ENCODE results near the gene YWHAG.
"Not testable (repeated sequence)": the region's sequence is repeated elsewhere in the genome, so short reads cannot be mapped to it uniquely, and the experiment has no call there.

YWHAG gene

DNA sequence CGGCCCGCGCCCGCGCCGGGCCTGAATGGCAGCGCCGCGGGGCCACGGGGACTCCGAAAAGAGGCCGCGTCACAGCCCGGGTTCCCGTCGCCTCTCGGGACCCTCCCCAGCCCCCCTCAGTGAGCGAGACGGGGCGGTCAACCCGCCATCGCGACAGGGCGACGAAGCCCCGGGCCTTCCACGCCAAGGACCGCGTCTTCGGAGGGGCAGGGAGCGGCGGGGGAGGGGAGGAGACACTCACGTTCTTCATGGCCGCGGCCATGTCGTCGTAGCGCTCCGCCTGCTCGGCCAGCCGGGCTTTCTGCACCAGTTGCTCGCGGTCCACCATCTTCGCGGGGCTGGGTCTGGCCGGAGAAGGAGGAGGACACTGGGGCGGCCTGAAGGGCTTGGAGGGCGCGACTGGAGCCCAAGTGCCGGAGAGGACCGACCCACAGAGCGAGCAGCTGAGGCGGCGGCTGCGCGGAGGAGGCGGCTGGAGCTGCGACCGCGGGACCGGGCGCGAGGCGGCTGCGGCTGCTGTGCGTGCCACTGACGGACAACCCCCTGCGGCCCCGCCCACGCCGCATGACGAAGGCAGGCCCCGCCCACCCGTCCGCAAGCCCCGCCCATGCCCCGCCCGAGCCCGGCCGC is at the start of gene YWHAG:
Gene YWHAG (minus strand): TSS at position 511 of the 630 bp plus-strand sequence. CDS start 183 bp downstream, at position 328.
- DNase-seq (ENCODE audit: low read depth): peak; percentile 77

DNA sequence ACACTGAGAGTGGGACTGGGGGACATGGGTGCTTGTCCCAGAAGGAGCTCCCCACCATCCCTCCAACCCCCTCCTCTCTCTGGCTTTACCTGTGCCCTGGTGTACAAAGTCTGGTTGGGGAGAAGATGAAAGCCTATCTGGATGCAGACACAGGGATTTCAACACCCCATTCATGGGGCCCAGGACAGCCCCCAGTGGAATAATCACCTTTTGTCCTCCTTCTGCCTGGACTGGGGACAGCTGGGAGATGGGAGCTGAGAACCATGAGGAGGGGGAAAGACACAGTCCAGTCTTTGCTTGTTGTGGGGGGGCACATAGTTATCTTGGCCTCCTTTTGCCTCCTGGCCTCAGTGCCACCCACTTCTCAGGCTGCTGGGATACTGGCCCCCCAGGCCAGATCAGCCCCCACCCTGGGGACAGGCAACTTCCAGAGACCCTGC is 49.4 kb upstream of the YWHAG start:
- DNase-seq (ENCODE audit: low read depth): no peak

DNA sequence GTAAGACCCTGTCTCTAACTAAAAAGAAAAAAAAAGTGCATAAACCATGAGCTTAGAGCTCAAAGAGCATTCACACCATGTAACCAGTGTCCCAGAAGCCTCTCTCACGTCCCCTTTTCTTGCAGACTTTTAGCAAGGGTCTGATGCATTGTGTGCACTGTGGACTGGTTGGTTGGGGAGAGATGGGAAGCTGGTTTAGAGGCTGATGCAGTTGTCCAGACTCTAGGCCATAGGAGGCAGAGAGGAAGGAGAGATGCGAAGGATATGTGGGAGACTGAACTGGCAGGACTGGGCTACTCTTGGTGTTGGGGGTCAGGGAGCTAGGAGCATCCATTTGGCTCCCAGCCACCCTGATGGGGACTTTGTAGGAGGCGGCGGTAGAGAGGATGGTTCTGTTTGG is 48.9 kb upstream of the YWHAG start:
- DNase-seq (ENCODE audit: low read depth): no peak

DNA sequence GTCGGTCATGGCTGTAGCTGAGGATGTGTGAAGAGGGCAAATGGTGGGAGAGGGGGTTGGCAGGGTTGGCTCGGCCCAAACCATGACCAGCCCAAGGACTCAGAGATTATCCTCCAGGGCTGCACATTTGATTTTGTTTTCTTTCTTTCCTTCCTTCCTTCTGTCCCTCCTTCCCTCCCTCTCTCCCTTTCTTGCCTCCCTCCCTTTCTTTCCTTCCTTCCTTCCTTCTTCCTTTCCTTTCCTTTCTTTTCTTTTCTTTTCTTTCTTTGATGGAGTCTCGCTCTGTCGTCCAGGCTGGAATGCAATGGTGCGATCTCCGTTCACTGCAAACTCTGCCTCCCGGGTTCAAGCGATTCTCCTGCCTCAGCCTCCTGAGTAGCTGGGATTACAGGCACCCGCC is 46.9 kb upstream of the YWHAG start:
- no peak for DNase-seq (ENCODE audit: low read depth)

DNA sequence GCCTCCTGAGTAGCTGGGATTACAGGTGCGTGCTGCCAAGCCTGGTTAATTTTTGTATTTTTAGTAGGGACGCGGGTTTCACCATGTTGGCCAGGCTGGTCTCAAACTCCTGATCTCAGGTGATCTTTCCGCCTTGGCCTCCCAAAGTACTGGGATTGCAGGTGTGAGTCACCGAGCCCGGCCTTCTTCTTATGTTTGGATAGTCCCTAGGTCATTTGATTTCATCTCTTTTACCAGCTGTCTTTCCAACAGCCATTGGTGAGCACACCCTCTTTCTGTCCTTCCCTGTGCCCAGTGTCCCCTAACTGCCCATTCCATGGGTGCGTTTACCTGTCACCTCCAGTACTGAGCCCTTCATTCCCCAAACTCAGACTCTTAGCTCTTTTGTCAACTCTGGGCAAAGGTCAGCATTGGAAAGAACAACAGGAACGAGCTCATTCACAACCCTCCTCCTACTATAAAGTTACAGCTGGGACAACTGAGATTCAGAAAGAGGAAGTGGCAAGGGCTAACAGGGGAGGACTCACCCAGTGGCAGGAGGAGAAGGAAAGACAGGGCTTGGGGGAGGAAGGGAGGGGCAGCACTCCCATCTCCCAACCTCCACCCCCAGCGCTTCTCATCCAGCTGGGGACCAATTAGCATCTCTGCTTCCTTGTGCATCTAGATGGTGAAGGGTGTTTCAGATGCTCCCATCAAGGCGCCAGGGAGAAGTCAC is 45.1 kb upstream of the YWHAG start:
- DNase-seq (ENCODE audit: low read depth): no peak

DNA sequence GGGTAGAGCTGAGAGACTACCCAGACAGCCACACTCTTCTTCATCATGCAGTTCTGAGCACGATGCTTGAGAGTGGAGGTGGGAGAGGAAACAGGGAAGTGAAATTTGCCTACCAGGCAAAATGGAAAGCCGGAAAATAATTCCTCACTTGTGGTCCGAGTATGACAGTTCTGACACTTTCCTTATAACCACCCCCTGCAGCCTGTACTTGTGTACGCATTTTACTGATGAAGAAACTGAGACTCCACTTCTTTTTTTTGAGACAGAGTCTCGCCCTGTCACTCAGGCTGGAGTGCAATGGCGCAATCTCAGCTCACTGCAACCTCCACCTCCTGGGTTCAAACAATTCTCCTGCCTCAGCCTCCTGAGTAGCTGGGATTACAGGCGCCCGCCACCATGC is 44.3 kb upstream of the YWHAG start:
- not testable (repeated sequence) for DNase-seq (ENCODE audit: low read depth)

DNA sequence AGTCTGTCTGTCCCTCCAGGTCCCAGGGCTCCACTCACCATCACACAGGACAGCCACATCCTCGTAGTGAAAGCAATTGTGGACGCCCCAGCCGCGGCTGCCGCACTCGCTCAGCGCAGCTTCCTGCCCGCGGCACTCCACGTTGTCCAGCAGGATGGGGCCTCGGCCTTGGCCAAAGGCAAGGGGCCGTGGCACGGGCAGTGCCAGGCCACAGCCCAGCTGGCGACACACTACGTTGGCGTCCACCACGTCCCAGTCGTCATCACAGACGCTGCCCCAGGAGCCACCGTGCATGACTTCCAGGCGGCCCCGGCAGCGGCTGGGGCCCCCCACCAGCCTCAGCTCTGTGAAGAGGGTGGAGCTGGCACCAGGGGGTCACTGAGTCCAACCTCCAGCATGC is 41.5 kb upstream of the YWHAG start:
- DNase-seq (ENCODE audit: low read depth): no peak

DNA sequence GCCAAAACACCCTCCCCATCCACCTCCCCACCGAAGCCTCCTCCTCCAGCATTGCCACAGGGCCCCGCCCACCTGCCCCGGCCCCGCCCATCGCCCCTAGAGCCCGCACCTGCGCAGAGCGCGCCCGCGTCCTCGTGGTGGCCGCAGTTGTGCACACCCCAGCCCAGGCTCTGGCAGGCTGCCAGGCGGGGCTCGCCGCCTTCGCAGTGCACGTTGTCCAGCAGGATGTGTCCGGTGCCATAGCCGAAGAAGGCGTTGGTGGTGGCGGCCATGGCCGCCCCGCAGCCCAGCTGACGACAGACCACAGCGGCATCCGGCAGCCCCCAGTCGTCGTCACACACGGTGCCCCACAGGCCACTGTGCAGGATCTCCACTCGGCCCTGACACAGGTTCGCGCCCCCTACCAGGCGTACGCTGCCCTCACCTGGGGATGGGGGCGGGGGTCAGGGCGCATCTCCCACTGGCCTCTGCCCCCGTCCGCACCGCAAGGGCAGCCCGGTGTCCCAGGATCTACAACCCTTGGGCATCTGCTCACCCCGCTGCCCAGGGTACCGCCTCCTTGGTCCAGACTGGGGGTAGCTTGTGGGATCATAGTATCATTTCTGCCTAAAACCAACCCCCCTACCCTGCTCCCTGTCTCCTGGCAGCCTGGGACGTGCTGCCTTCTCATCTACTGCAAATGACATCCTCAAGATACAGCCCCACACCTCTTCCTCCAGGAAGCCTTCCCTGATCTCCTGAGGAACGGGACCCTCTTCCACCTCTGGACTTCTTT is 38.8 kb upstream of the YWHAG start:
- DNase-seq (ENCODE audit: low read depth): peak; percentile 66

DNA sequence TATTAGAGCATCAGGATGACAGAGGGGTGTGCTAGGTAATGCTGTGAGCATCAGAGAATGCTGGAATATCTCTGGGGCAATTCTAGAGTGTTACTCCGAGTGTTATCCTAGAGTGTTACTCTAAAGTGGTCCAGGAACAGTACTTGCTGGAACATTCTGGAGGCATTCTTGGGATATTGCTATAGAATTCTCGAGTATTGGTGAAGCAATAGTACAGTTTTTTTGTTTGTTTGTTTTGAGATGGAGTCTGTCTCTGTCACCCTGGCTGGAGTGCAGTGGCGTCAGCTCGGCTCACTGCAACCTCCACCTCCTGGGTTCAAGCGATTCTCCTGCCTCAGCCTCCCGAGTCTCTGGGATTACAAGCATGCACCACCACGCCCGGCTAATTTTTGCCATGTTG is 38.1 kb upstream of the YWHAG start:
- DNase-seq (ENCODE audit: low read depth): no peak

DNA sequence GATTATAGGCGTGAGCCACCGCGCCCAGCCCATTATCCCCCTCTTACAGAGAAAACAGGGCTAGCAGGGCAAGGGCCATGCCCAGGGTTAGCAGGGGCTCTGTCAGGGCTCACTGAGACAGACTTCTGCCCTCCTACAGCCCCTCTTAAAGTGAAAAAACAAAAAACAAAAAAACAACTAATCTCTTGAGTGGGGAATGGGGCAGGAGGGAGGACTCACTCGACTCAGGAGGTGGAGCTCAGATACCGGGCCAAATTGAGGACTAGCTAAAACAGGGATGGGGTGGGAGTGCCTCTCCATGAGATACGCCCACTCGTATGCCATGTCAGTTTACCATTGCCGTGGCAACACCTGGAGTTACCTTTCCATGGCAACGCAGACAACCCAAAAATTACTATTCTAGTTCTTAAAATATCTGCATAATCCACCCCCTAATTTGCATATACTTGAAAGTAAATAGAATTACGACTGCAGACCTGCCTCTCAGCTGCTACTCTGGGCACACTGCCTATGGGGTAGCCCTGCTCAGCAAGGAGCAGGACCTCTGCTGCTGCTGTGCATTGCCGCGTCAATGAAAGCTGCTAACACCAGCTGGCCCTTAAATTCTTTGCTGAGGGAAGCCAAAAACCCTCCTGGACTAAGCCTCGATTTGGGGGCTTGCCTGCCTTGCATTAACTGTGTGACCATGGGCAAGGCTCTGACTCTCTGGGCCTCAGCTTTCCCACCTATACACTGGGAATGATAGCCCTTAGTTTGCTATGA is 37.4 kb upstream of the YWHAG start:
- no peak for DNase-seq (ENCODE audit: low read depth)

DNA sequence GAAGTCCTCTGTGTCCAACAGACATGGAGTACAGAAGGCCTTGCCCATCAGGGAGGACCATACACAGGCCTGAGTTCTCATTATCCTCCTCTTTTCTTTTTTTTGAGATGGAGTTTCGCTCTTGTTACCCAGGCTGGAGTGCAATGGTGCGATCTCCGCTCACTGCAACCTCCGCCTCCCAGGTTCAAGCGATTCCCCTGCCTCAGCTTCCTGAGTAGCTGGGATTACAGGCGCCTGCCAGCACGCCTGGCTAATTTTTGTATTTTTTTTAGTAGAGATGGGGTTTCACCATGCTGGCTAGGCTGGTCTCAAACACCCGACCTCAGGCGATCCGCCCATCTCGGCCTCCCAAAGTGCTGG is 36.8 kb upstream of the YWHAG start:
- not testable (repeated sequence) for DNase-seq (ENCODE audit: low read depth)

DNA sequence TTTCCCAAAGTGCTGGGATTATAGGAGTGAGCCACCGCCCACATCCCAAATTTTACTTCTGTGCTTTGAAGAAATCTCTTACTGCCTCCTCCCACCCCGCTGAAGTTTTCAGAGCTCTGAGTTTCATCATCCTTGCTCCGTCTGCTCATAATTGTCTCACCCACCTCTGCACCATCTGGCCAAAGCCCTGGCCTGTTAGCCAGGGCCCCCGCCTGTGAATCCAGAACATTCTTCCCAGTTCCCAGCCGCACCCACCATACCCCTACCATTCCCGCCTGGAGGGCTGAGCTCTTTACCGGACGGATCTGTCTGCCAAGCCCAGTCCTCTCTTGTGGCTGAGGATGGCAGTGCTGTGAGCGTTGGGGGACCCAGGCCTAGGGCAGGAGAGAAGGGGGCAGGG is 36.2 kb upstream of the YWHAG start:
- DNase-seq (ENCODE audit: low read depth): no peak

DNA sequence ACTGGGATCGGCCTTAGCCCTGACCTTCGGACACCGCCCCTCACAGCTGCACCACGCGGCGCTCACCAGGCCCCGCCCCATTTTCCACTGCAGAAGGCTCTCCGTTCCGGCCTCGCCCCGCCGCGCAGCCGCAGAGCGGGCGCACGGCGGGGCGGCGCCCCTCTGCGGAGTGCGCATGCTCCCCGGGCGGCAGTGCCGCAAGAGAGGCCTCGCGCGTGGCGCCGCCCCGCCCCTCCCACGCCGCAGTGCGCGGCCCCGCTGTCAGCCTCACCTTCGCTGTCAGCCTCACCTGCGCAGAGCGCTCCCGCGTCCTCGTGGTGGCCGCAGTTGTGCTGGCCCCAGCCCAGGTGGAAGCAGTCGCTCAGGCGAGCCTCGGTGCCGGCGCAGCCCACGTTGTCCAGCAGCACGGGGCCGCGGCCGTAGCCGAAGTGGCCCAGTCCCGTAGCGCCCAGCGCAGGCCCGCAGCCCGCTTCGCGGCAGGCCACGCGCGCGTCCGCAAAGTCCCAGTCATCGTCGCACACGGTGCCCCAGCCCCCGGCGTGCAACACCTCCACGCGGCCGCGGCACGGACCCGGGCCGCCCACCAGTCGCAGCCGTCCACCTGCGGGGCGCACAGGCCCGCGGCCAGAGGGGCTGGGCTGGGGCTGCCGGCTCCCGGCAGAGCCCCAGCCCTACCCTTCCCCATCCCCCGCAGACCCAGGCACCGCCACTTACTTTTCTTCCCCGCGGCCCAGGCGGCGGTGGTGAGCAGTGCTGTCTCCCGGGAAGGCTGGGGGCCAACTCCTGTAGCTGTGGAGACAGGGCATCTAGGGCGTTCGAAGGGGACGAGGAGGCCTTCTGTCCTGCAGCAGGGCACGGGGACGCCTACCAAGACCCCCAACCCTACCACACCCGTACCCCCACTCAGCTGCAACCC is 34.6 kb upstream of the YWHAG start:
- DNase-seq (ENCODE audit: low read depth): peak; percentile 85

DNA sequence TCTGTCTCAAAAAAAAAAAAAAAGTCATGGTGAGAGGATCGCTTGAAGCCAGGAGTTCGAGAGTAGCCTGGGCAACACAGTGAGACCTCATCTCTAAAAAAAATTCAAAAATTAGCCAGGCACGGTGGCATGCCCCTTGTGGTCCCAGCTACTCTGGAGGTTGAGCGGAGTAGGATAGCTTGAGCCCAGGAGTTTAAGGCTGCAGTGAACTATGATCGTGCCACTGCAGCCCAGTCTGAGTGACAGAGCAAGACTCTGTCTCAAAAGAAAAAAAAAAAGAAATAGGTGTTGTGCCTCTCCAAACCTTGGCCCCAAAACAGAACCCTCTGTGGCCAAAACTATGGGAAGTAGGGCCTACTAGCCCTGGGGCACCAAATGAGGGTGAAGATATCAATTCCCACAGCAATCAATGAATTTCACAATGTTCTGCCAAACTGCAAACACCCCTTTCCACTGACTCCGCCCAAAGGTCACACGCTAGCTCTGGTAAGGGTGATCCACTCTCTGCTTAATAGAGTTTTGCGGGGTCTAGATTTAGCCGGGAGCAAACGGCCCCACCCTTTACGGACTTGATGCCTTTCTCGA is 33.8 kb upstream of the YWHAG start:
- no peak for DNase-seq (ENCODE audit: low read depth)

DNA sequence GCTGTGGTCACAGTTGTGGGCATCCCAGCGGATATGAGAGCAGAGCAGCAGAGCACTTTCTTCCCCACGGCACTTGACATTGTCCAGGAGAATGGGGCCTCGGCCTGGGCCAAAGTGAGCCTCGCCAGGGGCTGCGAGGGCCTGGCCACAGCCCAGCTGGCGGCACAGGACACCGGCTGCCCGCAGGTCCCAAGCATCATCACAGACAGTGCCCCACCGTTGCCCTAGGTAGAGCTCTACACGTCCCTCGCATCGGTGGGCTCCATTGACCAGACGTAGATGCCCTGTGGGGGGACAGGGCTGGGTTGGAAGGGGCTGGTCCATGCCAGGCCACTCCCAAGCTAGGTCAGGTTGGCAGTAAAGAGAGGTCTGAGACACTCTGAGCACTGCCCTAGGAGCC is 31.3 kb upstream of the YWHAG start:
- DNase-seq (ENCODE audit: low read depth): no peak

DNA sequence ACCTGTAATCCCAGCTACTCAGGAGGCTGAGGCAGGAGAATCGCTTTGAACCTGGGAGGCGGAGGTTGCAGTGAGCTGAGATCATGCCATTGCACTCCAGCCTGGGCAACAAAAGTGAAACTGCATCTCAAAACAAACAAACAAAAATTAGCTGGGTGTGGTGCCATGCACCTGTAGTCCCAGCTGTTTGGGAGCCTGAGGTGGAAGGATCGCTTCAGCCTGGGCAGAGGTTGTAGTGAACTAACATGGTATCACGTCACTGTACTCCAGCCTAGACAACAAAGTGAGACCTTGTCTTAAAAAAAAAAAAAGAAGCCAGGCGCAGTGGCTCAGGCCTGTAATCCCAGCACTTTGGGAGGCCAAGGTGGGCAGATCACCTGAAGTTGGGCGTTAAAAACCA is 29.0 kb upstream of the YWHAG start:
- not testable (repeated sequence) for DNase-seq (ENCODE audit: low read depth)

DNA sequence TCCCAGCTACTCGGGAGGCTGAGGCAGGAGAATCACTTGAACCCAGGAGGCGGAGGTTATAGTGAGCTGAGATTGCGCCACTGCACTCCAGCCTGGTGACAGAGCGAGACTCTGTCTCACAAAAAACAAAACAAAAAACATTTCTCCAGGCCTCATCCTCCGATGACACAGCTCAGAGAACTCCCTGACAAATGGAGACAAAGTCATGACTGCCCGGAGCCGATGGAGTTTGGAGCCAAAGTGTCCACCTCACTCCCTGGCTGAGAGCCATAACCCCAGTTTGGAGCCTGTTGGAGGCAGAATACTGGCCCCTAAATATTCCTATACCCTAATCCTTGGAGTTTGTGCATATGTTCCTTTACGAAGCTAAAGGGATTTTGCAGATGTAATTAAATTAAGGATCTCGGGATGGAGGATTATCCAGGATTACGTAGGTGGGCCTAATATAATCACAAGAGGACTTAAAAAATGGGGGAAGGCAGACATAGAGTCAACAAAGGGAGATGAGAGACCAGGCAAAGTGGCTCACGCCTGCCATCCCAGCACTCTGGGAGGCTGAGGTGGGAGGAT is 28.0 kb upstream of the YWHAG start:
- no peak for DNase-seq (ENCODE audit: low read depth)

DNA sequence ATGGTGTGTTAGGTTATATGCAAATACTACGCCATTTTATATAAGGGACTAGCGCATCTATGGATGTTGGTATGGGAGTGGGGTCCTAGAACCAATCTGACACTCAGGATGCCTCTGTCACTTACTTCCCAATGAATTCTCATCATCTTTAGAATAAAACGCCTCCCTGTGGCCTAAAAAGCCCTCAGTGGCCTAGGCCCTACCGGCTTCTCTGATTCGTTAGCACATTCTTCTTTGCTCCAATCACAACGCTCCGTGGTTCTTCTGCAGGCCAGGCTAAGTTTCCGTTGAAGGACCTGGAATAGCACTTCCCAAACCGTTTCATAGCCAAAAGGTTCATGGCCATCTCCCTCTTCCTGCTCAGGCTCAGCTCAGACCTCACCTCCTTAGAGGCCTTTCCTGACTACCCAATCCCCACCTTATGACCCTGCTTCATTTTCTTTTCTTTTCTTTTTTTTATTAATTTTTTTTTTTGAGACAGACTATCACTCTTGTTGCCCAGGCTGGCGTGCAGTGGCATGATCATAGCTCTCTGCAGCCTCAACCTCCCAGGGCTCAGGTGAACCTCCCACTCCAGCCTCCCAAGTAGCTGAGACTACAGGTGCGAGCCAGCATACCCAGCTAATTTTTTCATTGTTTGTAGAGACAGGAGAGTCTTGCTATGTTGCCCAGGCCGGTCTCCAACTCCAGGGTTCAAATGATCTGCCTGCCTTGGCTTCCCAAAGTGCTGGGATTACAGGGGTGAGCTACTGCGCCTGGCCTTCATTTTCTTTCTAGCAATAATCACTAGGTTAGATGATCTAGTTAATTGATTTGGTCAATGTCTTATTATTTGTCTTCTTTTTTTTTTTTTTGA is 24.5 kb upstream of the YWHAG start:
- no peak for DNase-seq (ENCODE audit: low read depth)

DNA sequence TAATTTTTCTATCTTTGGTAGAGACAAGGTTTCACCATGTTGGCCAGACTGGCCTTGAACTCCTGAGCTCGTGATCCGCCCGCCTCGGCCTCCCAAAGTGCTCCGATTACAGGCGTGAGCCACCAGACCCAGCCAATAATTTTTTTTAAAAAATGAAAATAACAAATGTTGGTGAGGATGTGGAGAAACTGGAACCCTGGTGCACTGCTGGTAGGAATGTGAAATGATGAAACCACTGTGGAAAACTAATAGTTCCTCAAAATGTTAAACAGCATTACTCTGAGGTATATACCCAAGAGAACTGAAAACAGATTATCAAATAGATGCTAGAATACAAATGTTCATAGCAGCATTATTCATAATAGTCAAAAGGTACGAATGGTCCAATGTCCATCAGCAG is 23.0 kb upstream of the YWHAG start:
- DNase-seq (ENCODE audit: low read depth): no peak

DNA sequence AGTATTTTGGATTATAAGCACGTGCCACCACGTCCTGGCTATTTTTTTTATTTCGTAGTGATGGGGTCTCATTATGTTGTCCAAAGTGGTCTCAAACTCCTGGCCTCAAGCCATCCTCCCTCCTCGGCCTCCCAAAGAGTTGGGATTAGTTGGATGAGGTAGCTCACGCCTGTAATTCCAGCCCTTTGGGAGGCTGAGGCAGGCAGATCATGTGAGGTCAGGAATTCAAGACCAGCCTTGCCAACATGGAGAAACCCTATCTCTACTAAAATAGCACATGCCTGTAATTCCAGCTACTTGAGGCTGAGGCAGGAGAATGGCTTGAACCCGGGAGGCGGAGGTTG is 21.8 kb upstream of the YWHAG start:
- no peak for DNase-seq (ENCODE audit: low read depth)

All from stimulated activated CD8-positive, alpha-beta memory T cell treated with anti-CD3 and anti-CD28 coated beads, Interleukin-12 subunit alpha, Interleukin-12 subunit beta, amount 100 ng/mL, for 1 hour (primary cell).